Lower leg skin (tissue), 3 donors: ENCODE data around the gene ROBO1.

Experiments
- CTCF ChIP-seq, 3 donors: fragments of 450-650 bp; IDR thresholded peaks; one replicate each; pipeline ENCODE4 v1.5.1; 2016; ENCODE audit warnings: antibody characterized with exemption in 3 of 3, mild to moderate bottlenecking in 3 of 3, moderate library complexity in 2 of 3
- POLR2A ChIP-seq, 2 donors: fragments of 450-650 bp; IDR thresholded peaks; one replicate each; pipeline ENCODE4 v1.6.1; 2016 to 2017; ENCODE audit warnings: antibody characterized with exemption in 2 of 2, mild to moderate bottlenecking in 1 of 2, moderate library complexity in 1 of 2

- TF ChIP-seq POLR2A (IDR thresholded peaks at IDR 0.05) (no peak), CTCF (IDR thresholded peaks at IDR 0.05) (no peak)
Measured at GRCh38 chr3:79001255-79001654, 766.5 kb downstream of the ROBO1 start.
